Measurements from ENCODE around the gene KLRC4.
"Not testable (repeated sequence)": the region's sequence is repeated elsewhere in the genome, so short reads cannot be mapped to it uniquely, and the experiment has no call there.

KLRC4 gene, protein sequence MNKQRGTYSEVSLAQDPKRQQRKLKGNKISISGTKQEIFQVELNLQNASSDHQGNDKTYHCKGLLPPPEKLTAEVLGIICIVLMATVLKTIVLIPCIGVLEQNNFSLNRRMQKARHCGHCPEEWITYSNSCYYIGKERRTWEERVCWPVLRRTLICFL

DNA sequence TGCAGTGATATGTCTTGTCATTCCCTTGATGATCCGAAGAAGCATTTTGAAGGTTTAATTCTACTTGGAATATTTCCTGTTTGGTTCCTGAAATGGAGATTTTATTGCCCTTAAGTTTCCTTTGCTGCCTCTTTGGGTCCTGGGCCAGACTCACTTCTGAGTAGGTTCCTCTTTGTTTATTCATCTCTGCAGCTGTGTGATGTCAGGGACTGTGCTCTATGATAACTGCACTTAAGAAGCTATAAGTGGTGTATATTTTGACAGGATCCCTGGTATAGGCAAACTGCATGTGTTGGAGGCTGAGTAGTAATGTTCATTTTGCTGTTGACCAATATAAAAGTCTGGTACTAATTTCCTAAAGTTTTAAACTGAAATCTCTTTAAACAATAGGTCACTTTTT is at the start of gene KLRC4:
KLRC4 (minus strand) TSS at position 366 of the 400 bp plus-strand sequence; CDS start at position 184, 182 bp downstream.
- no peak for DNase-seq

DNA sequence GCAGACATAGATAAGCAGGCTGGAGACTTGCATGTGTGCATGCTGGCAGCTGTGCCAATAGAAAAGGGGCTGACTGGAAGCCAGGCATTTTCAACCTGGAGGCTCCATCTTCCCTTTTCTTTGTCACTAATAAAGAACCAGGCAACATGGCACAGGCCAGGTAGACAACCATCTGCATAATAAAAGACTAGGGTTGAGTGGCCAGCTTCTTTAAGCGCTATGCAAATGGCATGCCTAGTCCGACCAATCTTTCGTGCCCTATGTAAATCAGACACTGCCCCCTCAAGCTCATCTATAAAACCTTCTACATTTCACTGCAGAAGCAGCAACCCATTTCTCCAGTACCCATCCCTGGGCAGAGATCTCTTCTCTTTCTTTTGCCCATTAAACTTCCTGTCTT is 48.2 kb upstream of the KLRC4 start:
- DNase-seq, result no peak

DNA sequence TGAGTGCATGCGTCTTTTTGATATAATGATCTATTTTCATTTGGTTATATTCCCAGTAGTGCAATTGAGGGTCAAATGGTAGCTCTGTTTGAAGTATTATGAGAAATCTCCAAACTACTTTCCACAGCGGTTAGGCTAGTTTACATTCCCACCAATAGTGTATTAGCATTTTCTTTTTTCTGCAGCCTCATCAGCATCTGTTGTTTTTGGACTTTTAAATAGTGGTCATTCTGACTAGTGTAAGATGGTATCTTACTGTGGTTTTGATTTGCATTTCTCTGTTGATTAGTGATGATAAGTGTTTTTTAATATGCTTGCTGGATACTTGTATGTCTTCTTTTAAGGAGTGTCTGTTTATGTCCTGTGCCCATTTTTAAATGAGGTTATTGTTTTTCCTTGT is 47.3 kb upstream of the KLRC4 start:
- DNase-seq, result no peak

DNA sequence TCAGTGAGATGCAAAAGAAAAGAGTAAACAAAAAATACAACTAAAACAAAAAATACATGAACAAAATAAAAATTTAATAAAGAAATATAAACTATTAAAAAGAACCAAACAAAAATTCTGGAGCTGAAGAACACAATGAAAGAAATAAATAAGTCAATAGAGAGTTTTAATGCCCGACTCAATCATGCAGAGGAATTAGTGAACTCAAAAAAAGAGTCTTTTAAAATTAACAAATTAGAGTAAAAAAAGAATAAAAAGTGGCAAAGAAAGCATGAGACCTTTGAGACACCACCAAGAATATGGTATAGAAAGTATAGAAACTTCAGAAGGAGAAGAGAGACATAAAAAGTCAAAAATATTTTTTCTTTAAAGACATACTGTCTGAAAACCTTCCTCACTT is 46.2 kb upstream of the KLRC4 start:
- no peak for DNase-seq

DNA sequence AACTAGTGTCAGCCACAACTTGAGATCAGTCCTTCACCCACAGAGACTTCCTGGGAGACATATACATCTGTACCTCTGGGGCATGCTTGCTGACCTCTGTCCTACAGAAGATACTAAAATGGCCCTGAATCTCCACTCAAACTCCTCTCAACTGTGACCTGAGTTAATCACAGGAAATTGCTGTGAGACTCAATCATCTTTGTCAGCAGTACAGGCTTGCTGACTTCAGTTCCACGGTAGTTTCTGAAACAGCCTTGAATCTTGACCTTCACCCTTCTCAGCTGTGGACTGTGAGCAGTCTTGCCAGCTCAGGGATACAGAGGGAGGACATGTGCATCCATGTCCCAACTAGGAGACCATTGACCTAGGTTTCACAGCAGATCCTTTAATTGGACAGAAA is 45.0 kb upstream of the KLRC4 start:
- no peak for DNase-seq

DNA sequence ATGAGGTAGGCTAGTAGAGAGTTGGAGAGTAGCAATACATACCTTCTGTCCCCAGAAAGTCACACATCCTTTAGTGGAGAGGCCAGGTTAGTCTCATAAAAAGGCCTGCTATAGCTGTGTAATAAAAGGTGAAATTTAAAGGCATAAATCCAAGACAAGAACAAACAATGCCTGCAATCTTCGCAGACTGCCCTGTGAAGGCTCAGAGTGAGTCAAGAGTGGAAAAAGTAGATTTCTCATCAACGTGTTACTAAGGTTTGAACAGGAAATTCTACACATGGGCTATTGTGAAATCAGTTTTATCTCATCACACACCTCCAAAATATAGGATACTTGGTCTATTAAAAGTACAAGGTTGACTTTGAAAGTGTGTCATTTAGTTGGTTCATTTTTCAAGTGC is 43.6 kb upstream of the KLRC4 start, which contains the start of gene KLRC1:
KLRC1 (minus strand) TSS at position 222 of the 400 bp plus-strand sequence. CDS start 2,221 bp downstream, outside the sequence.
- DNase-seq, result no peak

DNA sequence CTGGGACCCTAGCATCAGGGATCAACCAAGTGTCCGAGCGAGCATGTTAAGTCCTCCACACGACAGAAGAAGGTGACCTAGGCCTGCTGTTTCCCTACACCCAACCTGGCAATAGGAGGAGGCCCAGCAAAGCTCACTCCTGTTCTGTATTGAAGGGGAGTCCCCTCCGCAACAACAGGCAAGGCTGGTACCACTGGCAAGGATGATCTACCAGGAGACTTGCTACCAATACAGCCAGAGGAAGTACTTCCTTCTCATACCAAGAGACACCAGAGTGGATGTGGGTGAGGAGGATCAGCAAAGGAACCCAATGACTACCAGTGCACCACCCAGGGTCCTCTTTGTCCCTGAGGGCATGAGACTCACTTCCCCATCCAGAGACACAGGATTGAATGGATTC is 38.7 kb upstream of the KLRC4 start:
- no peak for DNase-seq

DNA sequence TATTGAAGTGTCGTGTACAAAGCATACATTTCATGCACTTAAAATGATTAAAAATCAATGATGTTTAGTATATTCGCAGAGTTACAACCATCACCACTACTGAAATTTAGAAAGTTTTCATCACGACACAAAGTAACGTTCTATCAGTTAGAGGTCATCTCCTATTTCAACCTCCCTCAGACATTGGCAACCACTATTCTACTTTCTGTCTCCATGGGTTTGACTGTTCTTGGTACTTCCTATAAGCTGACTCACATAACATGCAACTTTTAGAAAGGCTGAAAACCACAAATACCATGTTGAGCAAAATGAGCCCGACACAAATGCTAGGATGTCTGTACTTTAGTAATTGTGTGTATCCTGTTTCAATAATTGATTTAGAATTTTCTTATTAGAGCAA is 36.5 kb upstream of the KLRC4 start:
- not testable (repeated sequence) for DNase-seq

DNA sequence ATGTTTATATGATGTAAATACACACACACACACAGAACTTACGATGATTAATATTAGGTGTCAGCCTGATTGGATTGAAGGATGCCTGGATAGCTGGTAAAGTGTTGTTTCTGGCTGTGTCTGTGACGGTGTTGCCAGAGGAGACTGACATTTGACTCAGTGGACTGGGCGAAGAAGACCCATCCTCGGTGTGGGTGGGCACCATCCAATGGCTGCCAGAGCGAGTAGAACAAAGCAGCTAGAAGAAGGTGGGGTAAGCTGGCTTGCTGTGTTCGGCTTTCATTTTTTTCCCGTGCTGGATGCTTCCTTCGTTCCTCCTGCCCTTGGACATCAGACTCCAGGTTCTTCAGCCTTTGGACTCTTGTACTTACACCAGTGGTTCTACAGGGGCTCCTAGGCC is 31.6 kb upstream of the KLRC4 start:
- DNase-seq, result not testable (repeated sequence)

DNA sequence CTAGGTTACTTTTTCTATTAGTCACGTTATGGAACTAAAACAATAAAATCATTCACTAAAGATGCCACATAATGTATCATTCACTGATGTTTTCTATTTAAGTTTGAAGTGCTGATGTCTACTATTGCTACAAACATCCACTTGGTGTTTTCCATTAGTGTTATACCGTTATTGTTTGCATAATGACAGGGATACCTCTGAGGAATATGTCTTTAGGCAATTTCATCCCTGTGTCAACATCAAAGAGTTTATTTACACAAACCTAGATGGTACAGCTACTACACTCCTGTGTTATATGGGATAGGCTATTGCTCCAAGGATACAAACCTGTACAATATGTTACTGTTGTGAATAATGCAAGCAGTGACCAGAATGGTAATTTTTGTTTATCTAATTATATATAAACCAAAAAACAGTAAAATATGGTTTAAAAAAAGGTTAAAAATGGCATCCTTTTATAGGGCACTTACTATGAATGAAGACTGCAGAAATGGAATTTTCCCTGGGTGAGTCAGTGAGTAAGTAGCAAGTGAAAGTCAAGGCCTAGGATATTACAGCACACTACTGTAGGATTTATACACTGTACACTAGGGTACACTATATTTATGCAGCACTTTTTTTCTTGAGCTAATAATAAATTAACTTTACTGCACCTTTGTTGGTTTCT is 30.2 kb upstream of the KLRC4 start:
- DNase-seq, result not testable (repeated sequence)

DNA sequence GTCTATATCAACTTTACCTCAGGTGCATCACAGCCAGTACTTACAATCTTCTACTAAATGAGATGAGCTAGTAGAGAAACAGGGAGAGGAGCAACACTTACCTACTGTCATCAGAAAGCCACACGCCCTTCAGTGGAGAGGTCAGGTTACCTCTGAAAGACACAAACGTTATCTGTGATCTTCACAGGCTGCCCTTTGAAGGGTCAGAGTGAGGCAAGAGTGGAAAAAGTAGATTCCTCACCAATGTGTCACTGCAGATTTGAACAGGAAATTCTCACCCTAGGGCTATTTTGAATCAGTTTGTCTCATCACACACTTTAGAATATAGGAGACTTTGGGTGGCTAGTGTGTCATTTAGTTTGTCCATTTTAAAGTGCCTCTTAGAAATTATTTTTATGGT is 28.0 kb upstream of the KLRC4 start:
- DNase-seq, result not testable (repeated sequence)

DNA sequence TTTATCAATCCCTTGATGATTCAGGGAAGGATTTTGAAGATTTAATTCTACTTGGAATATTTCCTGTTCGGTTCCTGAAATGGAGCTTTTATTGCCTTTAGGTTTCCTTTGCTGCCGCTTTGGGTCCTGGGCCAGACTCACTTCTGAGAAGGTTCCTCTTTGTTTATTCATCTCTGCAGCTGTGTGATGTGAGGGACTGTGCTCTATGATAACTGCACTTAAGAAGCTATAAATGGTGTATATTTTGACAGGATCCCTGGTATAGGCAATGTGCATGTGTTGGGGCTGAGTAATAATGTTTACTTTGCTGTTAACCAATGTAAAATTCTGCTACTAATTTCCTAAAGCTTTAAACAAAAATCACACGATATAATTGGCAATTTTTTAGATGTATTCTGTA is 26.3 kb upstream of the KLRC4 start, which contains the start of gene KLRC2:
KLRC2 (minus strand) TSS at position 195 of the 400 bp plus-strand sequence; CDS start at position 171, 24 bp downstream.
- not testable (repeated sequence) for DNase-seq

DNA sequence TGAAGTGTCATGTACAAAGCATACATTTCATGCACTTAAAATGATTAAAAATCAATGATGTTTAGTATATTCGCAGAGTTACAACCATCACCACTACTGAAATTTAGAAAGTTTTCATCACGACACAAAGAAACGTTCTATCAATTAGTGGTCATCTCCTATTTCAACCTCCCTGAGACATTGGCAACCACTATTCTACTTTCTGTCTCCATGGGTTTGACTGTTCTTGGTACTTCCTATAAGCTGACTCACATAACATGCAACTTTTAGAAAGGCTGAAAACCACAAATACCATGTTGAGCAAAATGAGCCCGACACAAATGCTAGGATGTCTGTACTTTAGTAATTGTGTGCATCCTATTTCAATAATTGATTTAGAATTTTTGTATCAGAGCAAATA is 21.1 kb upstream of the KLRC4 start:
- DNase-seq, result not testable (repeated sequence)

DNA sequence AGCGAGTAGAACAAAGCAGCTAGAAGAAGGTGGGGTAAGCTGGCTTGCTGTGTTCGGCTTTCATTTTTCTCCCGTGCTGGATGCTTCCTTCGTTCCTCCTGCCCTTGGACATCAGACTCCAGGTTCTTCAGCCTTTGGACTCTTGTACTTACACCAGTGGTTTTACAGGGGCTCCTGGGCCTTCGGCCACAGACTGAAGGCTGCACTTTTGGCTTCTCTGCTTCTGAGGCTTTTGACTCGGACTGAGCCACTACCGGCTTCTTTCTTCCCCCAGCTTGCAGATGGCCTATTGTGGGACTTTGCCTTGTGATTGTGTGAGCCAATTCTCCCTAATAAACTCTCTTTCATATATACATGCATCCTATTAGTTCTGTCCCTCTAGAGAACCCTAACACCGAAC is 16.4 kb upstream of the KLRC4 start:
- not testable (repeated sequence) for DNase-seq

DNA sequence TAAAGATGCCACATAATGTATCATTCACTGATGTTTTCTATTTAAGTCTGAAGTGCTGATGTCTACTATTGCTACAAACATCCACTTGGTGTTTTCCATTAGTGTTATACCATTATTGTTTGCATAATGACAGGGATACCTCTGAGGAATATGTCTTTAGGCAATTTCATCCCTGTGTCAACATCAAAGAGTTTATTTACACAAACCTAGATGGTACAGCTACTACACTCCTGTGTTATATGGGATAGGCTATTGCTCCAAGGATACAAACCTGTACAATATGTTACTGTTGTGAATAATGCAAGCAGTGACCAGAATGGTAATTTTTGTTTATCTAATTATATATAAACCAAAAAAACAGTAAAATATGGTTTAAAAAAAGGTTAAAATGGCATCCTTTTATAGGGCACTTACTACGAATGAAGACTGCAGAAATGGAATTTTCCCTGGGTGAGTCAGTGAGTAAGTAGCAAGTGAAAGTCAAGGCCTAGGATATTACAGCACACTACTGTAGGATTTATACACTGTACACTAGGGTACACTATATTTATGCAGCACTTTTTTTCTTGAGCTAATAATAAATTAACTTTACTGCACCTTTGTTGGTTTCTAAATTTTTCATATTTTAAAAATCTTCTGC is 14.8 kb upstream of the KLRC4 start:
- not testable (repeated sequence) for DNase-seq

DNA sequence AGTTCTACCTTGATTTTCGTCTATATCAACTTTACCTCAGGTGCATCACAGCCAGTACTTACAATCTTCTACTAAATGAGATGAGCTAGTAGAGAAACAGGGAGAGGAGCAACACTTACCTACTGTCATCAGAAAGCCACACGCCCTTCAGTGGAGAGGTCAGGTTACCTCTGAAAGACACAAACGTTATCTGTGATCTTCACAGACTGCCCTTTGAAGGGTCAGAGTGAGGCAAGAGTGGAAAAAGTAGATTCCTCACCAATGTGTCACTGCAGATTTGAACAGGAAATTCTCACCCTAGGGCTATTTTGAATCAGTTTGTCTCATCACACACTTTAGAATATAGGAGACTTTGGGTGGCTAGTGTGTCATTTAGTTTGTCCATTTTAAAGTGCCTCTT is 12.6 kb upstream of the KLRC4 start:
- not testable (repeated sequence) for DNase-seq

DNA sequence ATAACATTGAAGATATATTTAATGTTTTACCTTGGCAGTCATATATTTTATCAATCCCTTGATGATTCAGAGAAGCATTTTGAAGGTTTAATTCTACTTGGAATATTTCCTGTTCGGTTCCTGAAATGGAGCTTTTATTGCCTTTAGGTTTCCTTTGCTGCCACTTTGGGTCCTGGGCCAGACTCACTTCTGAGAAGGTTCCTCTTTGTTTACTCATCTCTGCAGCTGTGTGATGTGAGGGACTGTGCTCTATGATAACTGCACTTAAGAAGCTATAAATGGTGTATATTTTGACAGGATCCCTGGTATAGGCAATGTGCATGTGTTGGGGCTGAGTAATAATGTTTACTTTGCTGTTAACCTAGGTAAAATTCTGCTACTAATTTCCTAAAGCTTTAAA is 10.8 kb upstream of the KLRC4 start, which contains the start of gene KLRC3:
KLRC3 (minus strand) TSS at position 262 of the 400 bp plus-strand sequence; CDS start at position 217, 45 bp downstream.
- DNase-seq, result not testable (repeated sequence)

DNA sequence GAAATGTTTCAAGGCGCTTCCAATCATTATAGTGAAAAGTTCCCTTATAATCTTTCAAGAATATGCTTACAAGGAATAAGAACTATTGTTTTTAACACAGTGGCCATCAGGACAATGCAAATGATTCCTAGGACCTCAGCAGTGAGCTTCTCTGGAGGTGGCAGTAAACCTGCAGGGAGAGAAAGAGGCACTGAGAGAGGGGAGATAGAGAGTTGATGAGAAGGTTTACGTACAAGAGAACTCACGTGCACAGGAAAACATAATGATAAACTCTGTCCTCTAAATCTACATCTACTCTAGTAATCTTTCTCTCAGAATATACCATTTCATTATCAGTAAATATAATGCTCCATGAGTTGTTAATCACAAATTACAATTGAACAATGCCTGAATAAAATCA is 715 bp downstream of the KLRC4 start:
- DNase-seq, result no peak

DNA sequence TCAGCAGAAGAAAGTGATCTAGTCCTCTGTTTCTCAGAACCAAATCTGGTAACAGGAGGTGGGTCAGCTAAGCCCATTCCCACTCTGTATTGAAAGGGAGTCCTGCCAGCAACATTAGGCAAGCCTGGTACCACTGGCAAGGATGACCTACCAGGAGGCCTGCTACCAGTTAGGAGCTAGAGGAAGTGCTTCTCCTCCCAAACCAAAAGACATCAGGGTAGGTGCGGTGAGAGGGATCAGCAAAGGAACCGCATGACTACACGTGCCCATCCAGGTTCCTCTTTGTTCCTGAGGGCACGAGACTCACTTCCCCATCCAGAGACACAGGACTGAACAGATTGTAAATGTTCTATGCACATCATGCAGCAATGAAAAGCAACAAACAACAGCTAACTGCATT is 2.8 kb downstream of the KLRC4 start:
- no peak for DNase-seq

DNA sequence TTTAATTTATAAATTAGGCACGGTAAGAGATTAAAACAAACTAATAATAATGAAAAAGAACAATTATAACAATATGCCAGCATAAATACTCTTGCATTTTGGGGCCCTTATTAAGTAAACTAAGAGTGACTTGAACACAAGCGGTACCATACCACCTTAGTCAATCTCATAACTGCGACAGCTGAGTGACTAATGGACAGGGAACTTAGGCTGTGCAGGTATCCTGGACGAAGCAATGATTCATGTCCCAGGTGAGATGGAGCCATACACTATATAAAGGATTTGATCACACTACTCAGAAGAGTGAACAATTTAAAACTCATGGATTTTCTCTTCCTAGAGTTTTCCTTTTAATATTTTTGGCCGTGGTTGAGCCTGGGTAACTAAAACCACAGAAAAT is 4.3 kb downstream of the KLRC4 start:
- no peak for DNase-seq

DNA sequence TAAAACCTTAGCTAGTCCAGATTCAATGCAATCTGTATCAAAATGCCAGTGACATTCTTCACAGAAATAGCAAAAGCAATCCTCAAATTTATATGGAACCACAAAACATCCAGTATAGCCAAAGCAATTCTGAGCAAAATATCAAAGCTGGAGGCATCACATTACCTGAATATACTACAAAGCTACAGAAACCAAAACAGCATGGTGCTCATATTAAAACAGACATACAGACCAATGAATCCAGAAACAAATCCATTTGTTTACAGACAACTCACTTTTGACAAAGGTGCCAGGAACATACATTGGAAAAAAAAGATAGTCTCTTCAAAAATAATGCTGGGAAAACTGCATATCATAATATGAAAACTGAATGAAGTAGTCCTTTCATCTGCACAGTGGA is 4.8 kb downstream of the KLRC4 start:
- DNase-seq, result no peak

DNA sequence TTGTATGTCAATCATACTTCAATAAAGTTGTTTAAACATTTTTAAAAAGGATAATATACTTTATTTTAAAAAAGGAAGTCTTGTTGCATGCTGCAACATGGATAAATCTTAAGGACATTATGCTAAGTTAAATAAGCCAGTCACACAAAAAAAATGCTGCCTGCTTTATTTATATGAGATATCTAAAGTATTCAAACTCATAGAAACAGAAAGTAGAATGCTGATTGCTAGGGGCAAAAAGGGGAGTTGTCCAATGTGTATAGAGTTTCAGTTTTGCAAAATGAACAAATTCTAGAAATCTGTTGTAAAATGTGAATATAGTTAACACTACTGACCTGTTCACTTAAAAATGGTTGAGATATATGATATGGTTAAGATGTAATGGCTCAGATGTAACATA is 8.7 kb downstream of the KLRC4 start:
- DNase-seq, result no peak

DNA sequence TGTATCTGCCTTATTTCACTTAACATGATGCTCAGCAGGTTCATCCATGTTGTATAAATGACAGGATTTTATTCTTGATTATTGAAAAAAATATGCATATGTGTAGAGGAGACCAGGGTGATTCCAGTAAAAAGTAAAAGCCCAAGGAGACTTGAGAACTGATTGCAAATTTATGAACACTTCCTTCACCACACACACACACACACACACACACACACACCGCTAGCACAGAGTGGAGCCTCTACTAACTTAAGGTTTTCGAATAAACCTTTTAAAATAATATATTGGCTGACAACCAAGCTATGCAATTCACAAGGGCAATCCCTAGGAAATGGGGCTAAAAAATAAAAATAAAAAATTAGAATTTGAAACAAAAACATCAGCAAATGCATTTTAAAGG is 11.4 kb downstream of the KLRC4 start:
- DNase-seq, result no peak

DNA sequence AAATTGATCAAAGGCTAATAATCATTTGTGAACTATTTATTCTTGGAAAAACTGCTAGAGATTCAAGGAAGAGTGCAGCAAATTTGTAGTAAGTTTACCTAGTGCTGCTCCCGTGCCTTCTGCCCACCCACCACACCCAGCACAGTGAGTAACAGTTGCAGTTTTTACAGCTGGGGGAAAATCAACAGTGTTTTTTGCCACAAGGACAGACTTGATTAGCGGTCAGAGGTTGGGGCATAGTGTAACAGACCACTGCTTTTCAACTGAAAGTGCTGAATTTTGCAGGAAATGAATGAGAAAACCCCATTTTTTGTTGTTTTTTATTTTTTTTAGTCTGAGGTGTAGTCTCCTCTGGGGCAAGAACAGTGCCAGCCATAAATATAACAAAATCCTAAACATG is 12.3 kb downstream of the KLRC4 start:
- DNase-seq, result no peak

All from activated CD4-positive, alpha-beta T cell treated with anti-CD3 and anti-CD28 coated beads, Interleukin-2, amount 50 U/mL, for 1 hour (primary cell).